HepG2 (cell line): ENCODE measurements around the gene DYRK2. TPM values are rescaled to one million over a fixed set of nuclear protein-coding genes. Genes with fewer than 3 reads are reported as not detected.

Experiments
- CREB1 ChIP-seq, 2 experiments: fragments of 450-650 bp in 1 of 2; IDR thresholded peaks; 2 replicates each; pipeline ENCODE4 v1.6.1; 2016 to 2017; ENCODE audit warnings: control low read depth in 1 of 2, mild to moderate bottlenecking in 1 of 2, missing compliant biosample characterization in 1 of 2, missing genetic modification characterization in 1 of 2
- FOXC1 ChIP-seq: sonication (generic); formaldehyde crosslinking; IDR thresholded peaks from 2 replicates; pipeline ENCODE4 v1.8.0; 2022; ENCODE audit warnings: mild to moderate bottlenecking, missing genetic modification reagents, borderline replicate concordance
- GATA4 ChIP-seq: sonication (generic); IDR thresholded peaks from 2 replicates; pipeline ENCODE4 v1.6.1; 2016; ENCODE audit warnings: antibody characterized with exemption, low read depth, borderline replicate concordance
- IKZF4 ChIP-seq: sonication (generic); formaldehyde crosslinking; IDR thresholded peaks from 2 replicates; pipeline ENCODE4 v1.5.1; 2020; ENCODE audit warnings: borderline replicate concordance, mild to moderate bottlenecking, low read depth, missing genetic modification reagents; ENCODE audit errors: not compliant biosample characterization
- JDP2 ChIP-seq: sonication (generic); formaldehyde crosslinking; IDR thresholded peaks from 2 replicates; pipeline ENCODE4 v1.8.1; 2022; ENCODE audit warnings: missing genetic modification reagents, borderline replicate concordance
- MBNL3 ChIP-seq: fragments of 250-450 bp; sonication (Bioruptor Pico); conservative IDR thresholded peaks from 2 replicates; pipeline ENCODE4 v1.8.0; 2022; ENCODE audit warnings: mild to moderate bottlenecking, inconsistent platforms
- NCOR1 ChIP-seq: fragments of 200-600 bp; sonication (generic); IDR thresholded peaks from 2 replicates; pipeline ENCODE4 v1.7.0; 2017; ENCODE audit warnings: antibody characterized with exemption, low read length, borderline replicate concordance
- ZBTB7B ChIP-seq: sonication (generic); formaldehyde crosslinking; IDR thresholded peaks from 2 replicates; pipeline ENCODE4 v1.4.0; 2020; ENCODE audit warnings: missing genetic modification reagents
- ZFYVE20 ChIP-seq: sonication (generic); formaldehyde crosslinking; IDR thresholded peaks from 2 replicates; pipeline ENCODE4 v1.8.0; 2023; ENCODE audit warnings: low read depth, mild to moderate bottlenecking, moderate library complexity, missing genetic modification reagents, borderline replicate concordance
- ZNF136 ChIP-seq: sonication (generic); formaldehyde crosslinking; IDR thresholded peaks from 2 replicates; pipeline ENCODE4 v1.8.1; 2022; ENCODE audit warnings: low read depth, mild to moderate bottlenecking, moderate library complexity, missing genetic modification reagents
- ZNF790 ChIP-seq: sonication (generic); formaldehyde crosslinking; IDR thresholded peaks from 2 replicates; pipeline ENCODE4 v1.8.0; 2022; ENCODE audit warnings: missing genetic modification reagents, mild to moderate bottlenecking, borderline replicate concordance
- polyA plus RNA-seq, 8 experiments: library from polyadenylated mRNA; depleted of rRNA in 3 of 8; stranded (reverse) in 7 of 8; unstranded in 1 of 8; fragments of >200 nt; fragmentation: Illumina TruSeq in 4 of 8; extraction: Trizol in 4 of 8; gene quantifications; 2 replicates each; pipeline versions ENCODE4 v1.2.1 to v1.2.3, GENCODE V29; 2011 to 2016; ENCODE audit warnings: low read depth in 4 of 8, missing spikeins in 1 of 8, mixed read lengths in 1 of 8; ENCODE audit not compliant: insufficient read depth in 1 of 8
- total RNA-seq, 5 experiments: library from RNA; depleted of rRNA; stranded (reverse); fragments of >200 nt; fragmentation: Illumina TruSeq; extraction: Trizol; gene quantifications; 2 replicates each; pipeline ENCODE4 v1.2.3, GENCODE V29; 2016; ENCODE audit warnings: low read depth in 1 of 5
- TF ChIP-seq, protein P1 (sequence below): sonication (generic); formaldehyde crosslinking; IDR thresholded peaks from 2 replicates; pipeline ENCODE4 v1.5.0; 2020; ENCODE audit warnings: mild to moderate bottlenecking, missing genetic modification reagents, borderline replicate concordance
- TF ChIP-seq, protein P2 (sequence below): sonication (generic); formaldehyde crosslinking; IDR thresholded peaks from 2 replicates; pipeline ENCODE4 v1.4.0; 2020; ENCODE audit warnings: missing genetic modification reagents
- TF ChIP-seq, protein P3 (sequence below): sonication (generic); formaldehyde crosslinking; IDR thresholded peaks from 2 replicates; pipeline ENCODE4 v1.5.0; 2020; ENCODE audit warnings: mild to moderate bottlenecking, missing genetic modification reagents
- TF ChIP-seq, protein P4 (sequence below): IDR thresholded peaks from 2 replicates; pipeline ENCODE4 v1.6.1; 2016; ENCODE audit warnings: low read depth, borderline replicate concordance
- TF ChIP-seq, protein P5 (sequence below): sonication (generic); formaldehyde crosslinking; IDR thresholded peaks from 2 replicates; pipeline ENCODE4 v1.4.0; 2020; ENCODE audit warnings: missing genetic modification reagents, borderline replicate concordance

Gene DYRK2
- total and polyA plus RNA-seq, 2 of the 13 experiments (the other 11 are each of a cell fraction or from before 2014, with no cell fraction given): 8.2 to 11.5 TPM

DNA sequence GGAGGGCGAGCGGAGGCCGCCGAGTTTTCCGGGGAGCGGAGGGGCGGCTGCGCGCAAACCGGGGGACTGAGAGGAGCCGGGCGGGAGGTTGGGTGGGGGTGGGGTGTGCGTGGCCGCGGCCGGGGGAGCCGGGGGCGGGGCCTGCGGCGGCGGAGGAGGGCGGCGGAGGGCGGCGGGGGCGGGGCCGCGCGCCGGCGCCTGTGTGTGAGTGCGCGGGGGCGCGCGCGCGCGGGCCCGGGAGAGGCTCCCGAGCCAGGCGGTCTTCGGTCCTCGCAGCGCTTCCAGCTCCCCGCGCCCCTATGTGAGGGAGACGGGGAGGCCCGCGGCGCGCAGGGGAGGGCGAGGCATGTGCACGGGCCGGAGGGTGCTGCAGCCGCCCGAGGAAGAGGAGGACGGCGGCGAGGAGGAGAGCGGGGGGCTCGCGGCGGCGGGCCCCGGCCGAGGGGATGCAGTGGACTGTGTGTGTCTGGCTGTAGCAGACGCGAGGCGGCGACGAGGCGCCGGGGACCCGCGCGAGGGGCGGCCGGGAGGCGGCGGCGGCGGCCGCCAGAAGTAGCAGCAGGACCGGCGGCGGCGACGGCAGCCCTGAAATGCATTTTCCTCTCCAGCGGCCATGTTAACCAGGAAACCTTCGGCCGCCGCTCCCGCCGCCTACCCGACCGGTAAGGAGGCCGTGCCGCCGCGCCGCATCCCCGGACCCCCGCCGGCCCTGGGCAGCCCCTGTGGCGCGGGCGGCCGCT lies at the start of gene DYRK2 (continued):
- TF ChIP-seq, protein P1, sequence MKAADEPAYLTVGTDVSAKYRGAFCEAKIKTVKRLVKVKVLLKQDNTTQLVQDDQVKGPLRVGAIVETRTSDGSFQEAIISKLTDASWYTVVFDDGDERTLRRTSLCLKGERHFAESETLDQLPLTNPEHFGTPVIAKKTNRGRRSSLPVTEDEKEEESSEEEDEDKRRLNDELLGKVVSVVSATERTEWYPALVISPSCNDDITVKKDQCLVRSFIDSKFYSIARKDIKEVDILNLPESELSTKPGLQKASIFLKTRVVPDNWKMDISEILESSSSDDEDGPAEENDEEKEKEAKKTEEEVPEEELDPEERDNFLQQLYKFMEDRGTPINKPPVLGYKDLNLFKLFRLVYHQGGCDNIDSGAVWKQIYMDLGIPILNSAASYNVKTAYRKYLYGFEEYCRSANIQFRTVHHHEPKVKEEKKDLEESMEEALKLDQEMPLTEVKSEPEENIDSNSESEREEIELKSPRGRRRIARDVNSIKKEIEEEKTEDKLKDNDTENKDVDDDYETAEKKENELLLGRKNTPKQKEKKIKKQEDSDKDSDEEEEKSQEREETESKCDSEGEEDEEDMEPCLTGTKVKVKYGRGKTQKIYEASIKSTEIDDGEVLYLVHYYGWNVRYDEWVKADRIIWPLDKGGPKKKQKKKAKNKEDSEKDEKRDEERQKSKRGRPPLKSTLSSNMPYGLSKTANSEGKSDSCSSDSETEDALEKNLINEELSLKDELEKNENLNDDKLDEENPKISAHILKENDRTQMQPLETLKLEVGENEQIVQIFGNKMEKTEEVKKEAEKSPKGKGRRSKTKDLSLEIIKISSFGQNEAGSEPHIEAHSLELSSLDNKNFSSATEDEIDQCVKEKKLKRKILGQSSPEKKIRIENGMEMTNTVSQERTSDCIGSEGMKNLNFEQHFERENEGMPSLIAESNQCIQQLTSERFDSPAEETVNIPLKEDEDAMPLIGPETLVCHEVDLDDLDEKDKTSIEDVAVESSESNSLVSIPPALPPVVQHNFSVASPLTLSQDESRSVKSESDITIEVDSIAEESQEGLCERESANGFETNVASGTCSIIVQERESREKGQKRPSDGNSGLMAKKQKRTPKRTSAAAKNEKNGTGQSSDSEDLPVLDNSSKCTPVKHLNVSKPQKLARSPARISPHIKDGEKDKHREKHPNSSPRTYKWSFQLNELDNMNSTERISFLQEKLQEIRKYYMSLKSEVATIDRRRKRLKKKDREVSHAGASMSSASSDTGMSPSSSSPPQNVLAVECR (CRISPR knock-in tag): peak; percentile 54; the same call in 1 of the 2 replicates
- TF ChIP-seq, protein P2, sequence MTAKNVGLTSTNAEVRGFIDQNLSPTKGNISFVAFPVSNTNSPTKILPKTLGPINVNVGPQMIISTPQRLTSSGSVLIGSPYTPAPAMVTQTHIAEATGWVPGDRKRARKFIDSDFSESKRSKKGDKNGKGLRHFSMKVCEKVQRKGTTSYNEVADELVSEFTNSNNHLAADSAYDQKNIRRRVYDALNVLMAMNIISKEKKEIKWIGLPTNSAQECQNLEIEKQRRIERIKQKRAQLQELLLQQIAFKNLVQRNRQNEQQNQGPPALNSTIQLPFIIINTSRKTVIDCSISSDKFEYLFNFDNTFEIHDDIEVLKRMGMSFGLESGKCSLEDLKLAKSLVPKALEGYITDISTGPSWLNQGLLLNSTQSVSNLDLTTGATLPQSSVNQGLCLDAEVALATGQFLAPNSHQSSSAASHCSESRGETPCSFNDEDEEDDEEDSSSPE: no peak
- TF ChIP-seq ZBTB7B (CRISPR knock-in tag) (peak; percentile 46; the same call in 1 of the 2 replicates), ZNF790 (0 out of 2 replicates have a peak, but pooled peaks have one; percentile 43), ZNF136 (CRISPR knock-in tag) (no peak), FOXC1 (CRISPR knock-in tag) (peak; percentile 51; the same call in 1 of the 2 replicates), NCOR1 (no peak), CREB1 (IDR thresholded peaks at IDR 0.05) (no peak), CREB1 (CRISPR knock-in tag; IDR thresholded peaks at IDR 0.05) (no peak), GATA4 (peak; percentile 53; the same call in 1 of the 2 replicates), JDP2 (CRISPR knock-in tag) (no peak), IKZF4 (CRISPR knock-in tag) (peak; percentile 28), ZFYVE20 (CRISPR knock-in tag) (no peak), MBNL3 (CRISPR knock-in tag) (no peak)
- TF ChIP-seq, protein P3, sequence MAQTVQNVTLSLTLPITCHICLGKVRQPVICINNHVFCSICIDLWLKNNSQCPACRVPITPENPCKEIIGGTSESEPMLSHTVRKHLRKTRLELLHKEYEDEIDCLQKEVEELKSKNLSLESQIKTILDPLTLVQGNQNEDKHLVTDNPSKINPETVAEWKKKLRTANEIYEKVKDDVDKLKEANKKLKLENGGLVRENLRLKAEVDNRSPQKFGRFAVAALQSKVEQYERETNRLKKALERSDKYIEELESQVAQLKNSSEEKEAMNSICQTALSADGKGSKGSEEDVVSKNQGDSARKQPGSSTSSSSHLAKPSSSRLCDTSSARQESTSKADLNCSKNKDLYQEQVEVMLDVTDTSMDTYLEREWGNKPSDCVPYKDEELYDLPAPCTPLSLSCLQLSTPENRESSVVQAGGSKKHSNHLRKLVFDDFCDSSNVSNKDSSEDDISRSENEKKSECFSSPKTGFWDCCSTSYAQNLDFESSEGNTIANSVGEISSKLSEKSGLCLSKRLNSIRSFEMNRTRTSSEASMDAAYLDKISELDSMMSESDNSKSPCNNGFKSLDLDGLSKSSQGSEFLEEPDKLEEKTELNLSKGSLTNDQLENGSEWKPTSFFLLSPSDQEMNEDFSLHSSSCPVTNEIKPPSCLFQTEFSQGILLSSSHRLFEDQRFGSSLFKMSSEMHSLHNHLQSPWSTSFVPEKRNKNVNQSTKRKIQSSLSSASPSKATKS (CRISPR knock-in tag): no peak
- TF ChIP-seq, protein P4, sequence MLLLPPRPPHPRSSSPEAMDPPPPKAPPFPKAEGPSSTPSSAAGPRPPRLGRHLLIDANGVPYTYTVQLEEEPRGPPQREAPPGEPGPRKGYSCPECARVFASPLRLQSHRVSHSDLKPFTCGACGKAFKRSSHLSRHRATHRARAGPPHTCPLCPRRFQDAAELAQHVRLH (CRISPR knock-in tag): no peak
- TF ChIP-seq, protein P5, sequence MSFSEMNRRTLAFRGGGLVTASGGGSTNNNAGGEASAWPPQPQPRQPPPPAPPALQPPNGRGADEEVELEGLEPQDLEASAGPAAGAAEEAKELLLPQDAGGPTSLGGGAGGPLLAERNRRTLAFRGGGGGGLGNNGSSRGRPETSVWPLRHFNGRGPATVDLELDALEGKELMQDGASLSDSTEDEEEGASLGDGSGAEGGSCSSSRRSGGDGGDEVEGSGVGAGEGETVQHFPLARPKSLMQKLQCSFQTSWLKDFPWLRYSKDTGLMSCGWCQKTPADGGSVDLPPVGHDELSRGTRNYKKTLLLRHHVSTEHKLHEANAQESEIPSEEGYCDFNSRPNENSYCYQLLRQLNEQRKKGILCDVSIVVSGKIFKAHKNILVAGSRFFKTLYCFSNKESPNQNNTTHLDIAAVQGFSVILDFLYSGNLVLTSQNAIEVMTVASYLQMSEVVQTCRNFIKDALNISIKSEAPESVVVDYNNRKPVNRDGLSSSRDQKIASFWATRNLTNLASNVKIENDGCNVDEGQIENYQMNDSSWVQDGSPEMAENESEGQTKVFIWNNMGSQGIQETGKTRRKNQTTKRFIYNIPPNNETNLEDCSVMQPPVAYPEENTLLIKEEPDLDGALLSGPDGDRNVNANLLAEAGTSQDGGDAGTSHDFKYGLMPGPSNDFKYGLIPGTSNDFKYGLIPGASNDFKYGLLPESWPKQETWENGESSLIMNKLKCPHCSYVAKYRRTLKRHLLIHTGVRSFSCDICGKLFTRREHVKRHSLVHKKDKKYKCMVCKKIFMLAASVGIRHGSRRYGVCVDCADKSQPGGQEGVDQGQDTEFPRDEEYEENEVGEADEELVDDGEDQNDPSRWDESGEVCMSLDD (CRISPR knock-in tag): no peak
